Subcutaneous adipose tissue (tissue), 4 donors: ENCODE results near the gene MARK2. TPM values are rescaled to one million over a fixed set of nuclear protein-coding genes. Genes with fewer than 3 reads are reported as not detected.

Experiments used
- CTCF ChIP-seq: fragments of 450-650 bp; IDR thresholded peaks from one replicate; pipeline ENCODE4 v1.5.1; 2016; ENCODE audit warnings: low read depth, mild to moderate bottlenecking, control low read depth, antibody characterized with exemption, moderate library complexity
- total RNA-seq, 4 donors: library from RNA; depleted of rRNA; stranded (reverse); fragments of >200 nt; gene quantifications; one replicate each; pipeline ENCODE4 v1.1.0, GENCODE V29; 2016

Gene MARK2
- total RNA-seq, 4 donors from 2014 or later, result 9.9 to 16.4 (median 13.3) TPM

- no peak for TF ChIP-seq CTCF
These were observed 31.6 kb downstream of the MARK2 start for GRCh38 chr11:63870351-63871140.

DNA sequence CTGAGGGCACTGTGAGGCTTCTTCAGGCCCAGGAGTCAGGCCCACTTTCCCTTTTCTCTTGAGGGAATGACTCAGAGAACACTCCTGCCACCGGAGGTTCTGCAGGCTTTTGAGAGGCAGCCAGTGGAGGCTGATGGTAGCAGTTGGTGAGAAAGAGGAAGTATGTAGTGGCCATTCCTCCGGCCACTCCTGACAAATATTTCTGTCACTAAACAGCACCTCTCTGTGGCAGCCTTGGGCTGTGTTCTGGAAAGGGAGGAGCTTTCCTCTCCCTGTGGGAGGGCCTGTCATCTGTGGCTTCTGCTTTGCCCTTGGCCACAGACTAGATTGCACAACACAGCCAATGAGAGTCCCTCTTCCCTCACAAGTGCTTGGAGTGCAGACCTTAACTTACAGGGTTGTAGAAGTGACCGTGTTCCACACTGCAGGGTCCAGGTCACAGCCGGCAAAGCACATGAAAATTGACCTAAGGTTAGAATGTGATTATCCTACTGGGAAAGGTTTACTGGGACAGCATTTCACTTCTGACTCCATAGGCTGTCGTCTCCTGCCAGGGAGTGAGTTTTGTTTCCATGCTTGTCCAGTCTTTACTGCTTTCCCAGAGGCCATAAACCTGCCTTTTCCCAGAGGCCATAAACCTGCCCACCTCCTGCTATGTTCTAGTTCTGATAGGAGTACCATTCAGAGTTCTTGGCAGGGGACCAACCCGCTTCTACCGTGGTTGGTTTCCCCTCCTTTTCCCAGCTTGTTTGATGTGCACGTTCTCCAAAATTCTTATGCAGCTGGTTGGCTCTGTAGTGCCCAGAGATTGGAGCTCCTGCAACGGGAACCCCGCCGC is 33.3 kb downstream of the MARK2 start:
- no peak for TF ChIP-seq CTCF

GRCh38 chr11:63872800-63873197 is 33.9 kb downstream of the MARK2 start:
- no peak for TF ChIP-seq CTCF

DNA sequence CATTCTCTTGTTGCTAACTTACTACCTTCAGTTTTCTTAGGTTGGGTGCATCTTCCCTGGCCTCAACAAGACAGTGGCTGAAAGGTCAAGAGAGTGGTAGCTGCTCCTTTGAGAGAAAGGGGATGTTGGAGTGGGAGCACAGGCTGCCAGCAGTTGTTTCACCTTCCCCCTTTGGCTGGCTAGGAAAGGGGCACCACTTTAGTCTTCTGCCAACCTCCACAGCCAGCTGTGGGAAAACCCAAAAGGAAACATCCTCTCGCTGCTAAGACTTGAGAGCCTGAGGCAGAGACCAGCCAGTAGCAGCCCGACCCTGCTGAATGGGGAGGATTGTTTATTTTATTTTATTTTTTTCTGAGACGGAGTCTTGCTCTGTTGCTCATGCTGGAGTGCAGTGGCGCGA is 34.4 kb downstream of the MARK2 start:
- TF ChIP-seq CTCF, result no peak

DNA sequence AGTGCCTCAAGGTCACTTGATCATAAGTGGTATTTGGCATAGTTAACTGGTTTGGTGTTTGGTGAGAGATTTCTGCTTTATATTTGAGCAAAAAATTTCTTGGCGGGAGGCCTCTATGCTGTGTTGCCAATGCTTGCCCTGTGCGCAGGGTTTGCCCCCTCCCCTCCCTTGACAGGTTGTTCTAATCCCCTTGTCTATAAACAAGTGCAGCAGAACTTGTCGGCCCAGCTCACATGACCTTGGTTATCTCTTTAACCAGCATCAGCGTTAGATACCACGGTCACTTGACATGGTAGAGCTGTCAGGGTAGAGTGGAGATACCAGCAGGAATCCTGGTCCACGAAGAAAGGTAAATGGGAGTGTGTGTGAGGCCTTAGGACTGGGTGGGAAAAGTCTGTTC is 35.6 kb downstream of the MARK2 start:
- TF ChIP-seq CTCF, result no peak

DNA sequence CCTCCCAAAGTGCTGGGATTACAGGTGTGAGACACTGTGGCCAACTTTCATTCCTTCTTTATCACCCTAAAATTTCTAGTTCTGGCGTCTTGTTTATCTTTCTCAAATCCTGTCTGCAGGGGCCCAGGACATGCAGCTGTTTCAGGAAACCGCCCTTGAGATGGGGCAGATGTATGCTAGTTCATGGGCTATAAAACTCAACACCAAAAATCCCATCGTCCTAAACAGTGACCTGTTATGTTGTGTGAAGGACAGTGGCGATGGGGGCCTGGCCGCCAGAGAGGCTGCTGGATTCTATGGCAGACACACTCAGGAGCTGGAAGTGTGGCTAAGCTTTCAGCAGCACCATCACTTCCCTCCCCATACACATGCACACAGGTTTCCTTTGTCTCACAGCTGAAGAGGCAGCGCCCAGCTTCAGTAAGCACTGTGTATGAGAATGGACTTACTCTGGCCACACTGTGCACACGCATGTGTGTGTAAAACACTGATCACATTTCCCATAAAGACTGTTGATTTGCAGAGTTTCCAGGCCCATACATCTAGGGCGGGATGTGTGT is 36.7 kb downstream of the MARK2 start:
- no peak for TF ChIP-seq CTCF

GRCh38 chr11:63876616-63877015 is 37.7 kb downstream of the MARK2 start:
- no peak for TF ChIP-seq CTCF
